GM18505 (cell line): ENCODE data around the gene RLN1.
"Not testable (repeated sequence)": the region's sequence is repeated elsewhere in the genome, so short reads cannot be mapped to it uniquely, and the experiment has no call there.

Source experiments
- ATAC-seq: cut with Tn5 transposase; IDR thresholded peaks from one replicate; pipeline ENCODE4 v1.9.1; 2021; ENCODE audit not compliant: unreplicated experiment
- POLR2A ChIP-seq: IDR thresholded peaks from 4 replicates; pipeline ENCODE4 v1.6.1; 2011; ENCODE audit warnings: borderline replicate concordance; ENCODE audit not compliant: insufficient read depth, insufficient read length; ENCODE audit errors: extremely low read depth

The RLN1 gene

DNA sequence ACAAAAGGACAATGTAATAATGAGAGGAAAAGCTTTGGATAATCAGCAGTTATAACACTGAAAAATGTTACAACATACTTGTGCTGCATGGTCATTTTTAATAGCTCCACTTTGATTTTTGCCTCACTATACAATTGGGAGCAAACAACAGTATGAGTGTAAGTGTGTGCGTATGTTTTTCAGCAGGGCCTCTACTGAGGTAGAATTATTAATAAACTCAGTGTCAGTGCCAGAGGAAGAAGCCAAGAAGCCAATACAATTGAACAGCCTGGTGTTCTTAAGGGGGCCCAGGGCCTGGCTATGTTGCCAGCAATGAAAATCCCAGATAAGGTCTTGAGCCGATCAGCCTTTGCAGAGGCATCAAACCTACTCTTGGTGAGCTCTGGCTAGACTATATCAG, 16.1 kb upstream of the RLN1 start:
- ATAC-seq: no peak

DNA sequence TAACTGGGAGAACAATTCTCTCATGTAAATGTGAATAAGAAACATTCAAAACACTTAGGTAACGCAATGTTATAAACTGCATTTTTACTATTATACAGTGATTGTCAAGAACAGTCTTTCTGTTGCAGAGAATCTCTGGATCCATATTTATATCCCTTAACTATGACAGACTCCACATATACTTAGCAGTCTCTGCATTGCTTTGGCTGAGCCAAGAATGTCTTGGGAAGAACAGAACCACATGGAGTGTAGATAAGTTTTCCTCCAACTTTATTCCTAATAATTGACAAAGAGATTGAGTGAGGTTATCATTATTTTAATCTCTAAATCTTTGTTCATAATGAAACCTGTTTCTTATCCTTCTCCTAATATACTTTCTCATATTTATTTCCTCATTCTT, 15.6 kb upstream of the RLN1 start:
- TF ChIP-seq POLR2A: no peak
- ATAC-seq: no peak

More for the DNA sequence above, 16.1 kb upstream of the RLN1 start:
- no peak for TF ChIP-seq POLR2A

DNA sequence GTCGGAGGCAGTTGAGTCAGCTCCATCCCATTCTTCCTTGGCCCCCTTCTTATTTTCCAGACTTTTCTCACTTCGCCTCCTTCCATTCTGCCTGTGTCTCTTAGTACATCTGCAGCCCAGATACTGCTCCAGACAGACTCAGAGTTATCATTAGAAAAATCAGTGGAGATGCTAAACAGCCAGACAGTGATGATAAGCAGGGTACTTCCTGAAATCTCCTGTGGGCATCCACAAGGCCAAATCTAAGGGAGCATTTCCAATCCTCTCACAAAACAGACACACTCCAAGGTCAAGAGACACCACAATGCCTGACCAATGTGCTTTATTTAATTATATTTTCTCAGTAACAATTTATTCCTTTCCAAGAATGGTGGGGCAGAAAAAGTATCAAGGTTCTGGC, 14.5 kb upstream of the RLN1 start:
- no peak for ATAC-seq
- TF ChIP-seq POLR2A: no peak

DNA sequence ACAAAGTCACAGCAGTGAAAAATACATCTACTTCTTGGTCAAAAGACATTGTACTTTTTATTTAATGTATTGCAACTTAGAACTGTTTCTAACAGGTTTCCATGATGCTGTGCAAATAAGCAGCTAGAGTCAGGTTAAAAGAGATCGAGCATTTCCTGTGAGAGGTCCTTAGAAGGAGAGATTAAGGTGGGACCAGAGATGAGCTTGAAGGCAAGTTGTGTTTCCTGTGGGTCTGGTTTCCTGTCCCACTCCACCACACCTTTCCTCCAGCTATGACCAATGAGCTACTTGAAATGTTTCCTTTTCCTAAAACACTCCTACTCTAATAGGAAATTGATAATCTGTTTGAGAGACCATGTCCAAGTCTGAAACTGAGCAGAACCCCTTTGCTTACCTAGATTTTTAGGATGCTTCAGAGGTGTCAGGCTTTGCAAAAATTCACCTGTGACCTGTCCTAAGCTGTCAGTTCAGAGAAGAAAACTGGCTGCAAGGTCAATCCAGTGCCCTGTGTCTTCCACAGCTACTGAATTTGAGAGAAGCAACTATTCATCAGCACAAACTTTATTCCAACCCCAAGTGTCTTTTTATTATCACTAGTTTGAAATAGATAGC, 13.1 kb upstream of the RLN1 start:
- ATAC-seq: no peak
- no peak for TF ChIP-seq POLR2A

DNA sequence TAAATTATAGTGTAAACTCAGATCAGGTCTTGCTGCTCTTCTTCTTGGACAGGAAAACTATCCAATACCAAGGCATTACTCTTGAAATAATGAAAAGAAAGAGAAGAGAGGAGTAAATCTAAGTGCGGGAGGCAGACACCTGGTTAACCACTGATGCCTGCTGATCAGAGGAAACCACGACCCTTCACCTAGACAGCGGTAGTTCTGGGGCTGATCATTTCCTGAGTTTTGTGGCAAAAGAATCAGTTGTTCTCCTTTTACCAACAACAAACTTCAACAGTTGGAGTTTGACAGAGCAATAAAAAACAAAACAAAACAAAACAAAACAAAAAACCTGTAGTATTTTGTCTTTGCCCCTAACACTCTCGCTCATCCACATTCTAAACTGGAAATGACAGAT, 3.0 kb downstream of the RLN1 start:
- no peak for ATAC-seq
- no peak for TF ChIP-seq POLR2A

DNA sequence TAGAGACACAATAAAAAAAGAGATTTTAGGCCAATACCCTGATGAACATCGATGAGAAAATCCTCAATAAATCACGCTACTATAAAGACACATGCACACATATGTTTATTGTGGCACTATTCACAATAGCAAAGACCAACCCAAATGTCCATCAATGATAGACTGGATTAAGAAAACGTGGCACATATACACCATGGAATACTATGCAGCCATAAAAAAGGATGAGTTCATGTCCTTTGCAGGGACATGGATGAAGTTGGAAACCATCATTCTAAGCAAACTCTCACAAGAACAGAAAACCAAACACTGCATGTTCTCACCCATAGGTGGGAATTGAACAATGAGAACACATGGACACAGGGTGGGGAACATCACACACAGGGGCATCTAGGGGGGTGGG, 8.4 kb downstream of the RLN1 start:
- not testable (repeated sequence) for ATAC-seq

DNA sequence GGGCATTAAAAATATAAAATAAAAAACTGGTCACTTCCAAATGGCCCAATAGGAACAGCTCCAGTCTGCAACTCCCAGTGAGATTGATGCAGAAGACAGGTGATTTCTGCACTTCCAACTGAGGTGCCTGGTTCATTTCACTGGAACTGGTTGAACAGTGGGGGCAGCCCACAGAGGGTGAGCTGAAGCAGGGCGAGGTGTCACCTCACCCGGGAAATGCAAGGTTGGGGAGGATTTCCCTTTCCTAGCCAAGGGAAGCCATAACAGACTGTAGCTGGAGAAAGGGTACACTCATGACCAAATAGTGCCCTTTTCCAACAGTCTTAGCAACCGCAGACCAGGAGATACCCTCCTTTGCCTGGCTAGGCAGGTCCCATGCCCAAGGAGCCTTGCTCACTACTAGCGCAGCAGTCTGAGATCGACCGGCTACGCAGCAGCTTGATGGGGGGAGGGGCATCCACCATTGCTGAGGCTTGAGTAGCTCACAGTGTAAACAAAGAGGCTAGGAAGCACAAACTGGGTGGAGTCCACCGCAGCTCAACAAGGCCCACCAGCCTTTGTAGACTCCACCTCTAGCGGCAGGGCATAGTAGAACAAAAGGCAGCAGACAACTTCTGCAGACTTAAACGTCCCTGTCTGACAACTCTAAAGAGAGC, 12.7 kb downstream of the RLN1 start:
- TF ChIP-seq POLR2A: no peak
- no peak for ATAC-seq

DNA sequence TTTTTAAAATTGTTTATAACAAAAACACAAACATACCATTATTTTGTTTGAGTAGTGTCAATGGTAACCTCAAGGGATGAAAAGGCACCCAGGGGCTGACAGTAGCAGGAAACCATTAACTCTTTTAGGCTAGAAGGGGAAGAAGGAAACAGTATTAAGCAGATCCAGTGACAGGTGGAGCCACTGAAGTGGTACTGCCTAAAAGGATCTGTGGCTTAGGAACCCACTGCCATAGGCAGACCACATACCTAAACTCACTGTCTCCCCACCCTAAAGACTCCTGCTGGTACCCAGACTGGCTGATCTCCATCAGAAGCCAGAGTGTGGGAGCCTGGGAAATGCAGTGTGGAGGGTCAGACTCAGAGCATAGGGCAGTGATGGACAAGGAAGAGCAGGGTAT, 13.5 kb downstream of the RLN1 start:
- TF ChIP-seq POLR2A: no peak
- no peak for ATAC-seq

DNA sequence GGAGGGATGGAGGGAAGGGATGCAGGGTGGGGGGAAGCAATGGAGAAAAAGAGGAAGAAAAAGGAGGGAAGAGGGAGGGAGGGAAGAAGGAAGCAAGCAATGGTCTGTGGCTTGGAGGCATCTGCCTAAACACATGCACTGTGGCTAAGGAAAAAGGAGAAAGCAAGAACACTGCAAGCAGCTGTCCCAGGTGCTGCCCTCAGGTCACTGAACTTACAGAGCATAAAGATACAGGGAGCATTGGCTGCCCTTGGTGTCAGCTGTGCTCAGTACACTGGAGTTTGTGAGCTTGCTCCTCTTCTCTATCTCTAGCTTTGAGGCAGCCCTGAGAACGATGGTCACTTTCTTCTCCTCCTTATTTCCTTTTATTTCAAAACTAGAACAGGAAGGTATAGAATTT, 18.1 kb downstream of the RLN1 start:
- not testable (repeated sequence) for ATAC-seq

DNA sequence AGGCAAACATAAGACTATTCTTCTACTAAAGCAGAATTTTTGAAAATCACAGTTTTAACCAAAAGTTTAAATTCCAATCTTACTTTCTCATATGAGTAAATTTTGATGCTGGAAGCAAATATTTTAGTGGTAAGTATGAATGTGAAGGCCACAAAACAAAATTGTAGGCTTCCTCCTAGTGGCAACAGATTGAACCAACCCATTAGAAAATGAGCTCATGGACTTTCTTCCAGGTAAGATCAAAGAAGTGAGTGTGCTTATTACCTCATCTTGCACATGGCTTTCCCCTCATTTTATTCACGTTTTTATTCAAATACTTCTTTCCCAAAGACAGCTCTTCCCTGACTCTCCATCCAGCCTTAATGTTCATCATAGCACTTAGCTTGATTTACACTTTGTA, 18.6 kb downstream of the RLN1 start:
- no peak for ATAC-seq
- TF ChIP-seq POLR2A: no peak

DNA sequence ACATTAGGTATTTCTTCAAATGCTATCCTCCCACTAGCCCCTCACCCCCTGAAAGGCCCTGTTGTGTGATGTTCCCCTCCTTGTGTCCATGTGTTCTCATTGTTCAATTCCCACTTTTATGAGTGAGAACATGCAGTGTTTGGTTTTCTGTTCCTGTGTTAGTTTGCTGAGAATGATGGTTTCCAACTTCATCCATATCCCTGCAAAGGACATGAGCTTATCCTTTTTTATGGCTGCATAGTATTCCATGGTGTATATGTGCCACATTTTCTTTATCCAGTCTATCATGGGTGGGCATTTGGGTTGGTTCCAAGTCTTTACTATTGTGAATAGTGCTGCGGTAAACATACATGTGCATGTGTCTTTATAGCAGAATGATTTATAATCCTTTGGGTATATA, 23.3 kb downstream of the RLN1 start:
- ATAC-seq: not testable (repeated sequence)

DNA sequence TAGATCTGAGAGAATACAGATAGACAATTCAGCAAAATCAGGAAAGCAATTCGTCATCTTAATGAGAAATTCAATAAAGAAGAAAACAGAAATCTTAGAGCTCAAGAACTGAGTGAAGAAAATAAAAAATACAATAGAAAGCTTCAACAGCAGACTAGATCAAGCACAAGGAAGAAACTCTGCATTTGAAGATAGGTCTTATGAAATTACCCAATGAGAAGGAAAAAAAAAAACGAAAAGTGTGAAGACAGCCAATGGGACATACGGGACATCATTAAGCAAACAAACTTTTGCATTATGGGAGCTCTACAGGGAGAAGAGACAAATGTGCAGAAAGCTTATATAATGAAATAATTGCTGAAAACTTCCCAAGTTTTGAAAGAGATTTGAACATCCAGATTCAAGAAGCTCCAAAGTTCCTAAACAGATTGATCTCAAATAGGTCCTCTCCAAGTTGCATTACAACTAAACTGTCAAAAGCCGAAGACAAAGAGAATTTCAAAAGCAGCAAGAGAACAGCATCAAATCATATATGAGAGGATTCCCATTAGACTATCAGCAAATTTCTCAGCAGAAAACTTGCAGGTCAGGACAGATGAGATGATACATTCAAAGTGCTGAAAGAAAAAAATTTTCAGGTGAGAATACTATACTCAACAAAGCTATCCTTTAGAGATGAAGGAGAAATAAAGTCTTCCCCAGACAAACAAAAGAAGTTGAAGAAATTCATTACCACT, 24.3 kb downstream of the RLN1 start:
- TF ChIP-seq POLR2A: no peak
- no peak for ATAC-seq

DNA sequence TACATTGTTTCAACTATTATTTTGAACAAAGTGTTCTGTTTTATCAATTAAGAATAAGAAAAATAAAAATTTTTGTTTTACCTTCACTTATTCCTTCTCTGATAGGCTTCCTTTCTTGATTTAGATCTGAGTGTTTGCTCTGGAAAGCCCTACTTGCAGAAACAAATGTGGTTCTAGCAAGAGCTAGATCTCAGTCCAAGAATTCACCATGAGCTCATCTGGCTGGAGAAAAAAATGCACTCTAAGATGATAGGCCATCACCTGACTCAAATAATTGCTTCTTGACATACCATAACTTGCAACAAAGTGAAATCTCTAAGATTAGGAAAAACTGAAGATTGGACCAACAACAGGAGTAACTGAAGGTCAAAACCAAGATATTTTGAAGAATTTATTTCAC, 28.8 kb downstream of the RLN1 start:
- TF ChIP-seq POLR2A: no peak
- no peak for ATAC-seq

DNA sequence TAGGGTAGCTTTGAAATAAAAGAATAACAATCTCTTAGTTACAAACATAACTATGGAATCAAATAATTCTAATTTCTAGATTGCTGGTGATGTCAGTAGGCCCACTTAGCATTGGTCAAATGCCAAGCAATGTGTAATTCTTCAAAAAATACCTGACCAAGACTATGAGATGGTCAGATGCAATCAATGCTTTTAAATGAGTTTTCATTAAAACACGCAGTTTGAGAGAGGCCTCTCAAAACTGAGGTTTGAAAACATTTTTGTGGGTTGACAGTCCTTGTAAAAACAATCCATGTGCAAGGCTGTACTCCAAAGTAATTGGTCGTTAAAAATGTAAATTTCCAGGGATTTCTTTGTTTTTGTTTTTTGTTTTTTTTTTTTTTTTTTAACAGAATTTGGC, 33.9 kb downstream of the RLN1 start:
- no peak for TF ChIP-seq POLR2A
- ATAC-seq: no peak

DNA sequence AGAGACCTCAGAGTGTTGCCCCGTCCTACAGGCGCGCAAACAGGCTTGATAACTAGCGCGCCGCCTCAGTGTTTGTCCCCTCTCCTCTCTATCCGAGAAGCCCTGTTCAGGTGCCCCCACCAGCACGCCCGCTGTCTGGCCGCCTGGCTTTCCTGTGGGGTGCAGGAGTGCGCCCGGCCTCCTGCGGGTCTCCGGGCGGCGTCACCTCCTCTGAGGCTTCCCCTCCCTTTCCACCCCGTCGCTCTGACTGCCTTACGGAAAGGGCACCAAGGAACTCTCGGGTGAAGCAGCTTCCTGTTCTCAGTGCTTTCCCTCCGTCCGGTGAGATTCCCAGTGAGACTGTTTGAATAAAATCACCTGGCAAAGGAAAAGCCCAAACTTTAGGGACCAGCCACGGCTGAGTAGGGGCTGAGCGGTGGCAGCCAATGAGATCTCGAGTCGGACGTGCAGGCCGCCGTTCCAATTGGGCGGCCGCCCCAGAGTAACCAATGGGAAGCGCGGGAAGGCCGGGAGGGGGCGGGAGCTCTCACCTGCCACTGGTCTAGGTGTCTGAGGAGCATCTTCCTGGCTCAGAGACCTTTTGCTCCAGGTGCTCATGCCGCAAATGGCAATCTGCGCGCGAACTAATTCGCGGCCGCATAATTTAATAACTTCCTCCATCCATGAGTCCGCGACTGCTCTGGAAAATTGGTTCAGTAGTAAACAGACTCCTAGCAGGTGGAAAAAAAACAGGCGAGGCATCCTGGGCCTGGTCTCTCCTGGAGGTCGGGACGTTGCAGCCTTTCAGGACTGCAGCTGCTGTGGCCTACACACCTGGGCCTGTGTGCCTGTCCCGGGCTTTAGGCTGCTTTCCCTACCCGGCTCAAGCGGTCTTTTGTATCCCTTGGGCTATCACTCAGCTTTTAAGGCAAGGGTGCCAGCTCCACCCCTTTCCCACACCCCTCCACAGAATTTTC, 35.6 kb downstream of the RLN1 start, which contains the start of gene RLN2:
TSS of gene RLN2 (minus strand) at position 877 of the 956 bp plus-strand sequence. CDS start at position 741, 136 bp downstream.
- ATAC-seq: peak; percentile 99
